ENCODE data around the gene RELB.
"Not testable (repeated sequence)": the region's sequence is repeated elsewhere in the genome, so short reads cannot be mapped to it uniquely, and the experiment has no call there.

The RELB gene

GRCh38 chr19:44987148-44987675 is 14.1 kb upstream of the RELB start:
- no peak for DNase-seq

GRCh38 chr19:44988273-44988672 is 13.0 kb upstream of the RELB start:
- DNase-seq: no peak

GRCh38 chr19:44988896-44989556 is 12.2 kb upstream of the RELB start:
- DNase-seq: peak; percentile 3

- no peak for DNase-seq
Observed at GRCh38 chr19:44990459-44990858, 10.8 kb upstream of the RELB start.

GRCh38 chr19:44990966-44991365 is 10.3 kb upstream of the RELB start:
- no peak for DNase-seq

- DNase-seq: no peak
Observed at GRCh38 chr19:44992336-44993163, 8.7 kb upstream of the RELB start.

GRCh38 chr19:44993526-44993925 is 7.7 kb upstream of the RELB start:
- no peak for DNase-seq

GRCh38 chr19:44993926-44994537 is 7.2 kb upstream of the RELB start:
- DNase-seq: no peak

- no peak for DNase-seq
Observed at GRCh38 chr19:44998025-44998424, 3.2 kb upstream of the RELB start.

- DNase-seq: not testable (repeated sequence)
Observed at GRCh38 chr19:44999131-44999925, 1.9 kb upstream of the RELB start.

- DNase-seq: not testable (repeated sequence)
Observed at GRCh38 chr19:45000665-45001064, 599 bp upstream of the RELB start.

- DNase-seq: no peak
Observed at GRCh38 chr19:45003485-45003884, 2.2 kb downstream of the RELB start.

- no peak for DNase-seq
Observed at GRCh38 chr19:45005787-45006186, 4.5 kb downstream of the RELB start.

- no peak for DNase-seq
Observed at GRCh38 chr19:45008552-45008951, 7.3 kb downstream of the RELB start.

- no peak for DNase-seq
Observed at GRCh38 chr19:45009625-45010255, 8.5 kb downstream of the RELB start.

GRCh38 chr19:45010306-45010705 is 9.0 kb downstream of the RELB start:
- no peak for DNase-seq

- DNase-seq: no peak
Observed at GRCh38 chr19:45011959-45012358, 10.7 kb downstream of the RELB start.

- peak; percentile 52 for DNase-seq
Observed at GRCh38 chr19:45016388-45017314, 15.4 kb downstream of the RELB start.

- no peak for DNase-seq
Observed at GRCh38 chr19:45019187-45019586, 17.9 kb downstream of the RELB start.

GRCh38 chr19:45020071-45020470 is 18.8 kb downstream of the RELB start:
- DNase-seq: no peak

- no peak for DNase-seq
Observed at GRCh38 chr19:45021971-45022370, 20.7 kb downstream of the RELB start.

Data from NCI-H2107 (cell line).